Upper lobe of left lung (tissue), 4 donors: ENCODE results near the gene ITPKB.

ENCODE experiments used
- EP300 ChIP-seq, 4 donors: sonication (generic); formaldehyde crosslinking; IDR thresholded peaks; one replicate each; pipeline ENCODE4 v1.5.1; 2017; ENCODE audit warnings: antibody characterized with exemption in 4 of 4, control low read depth in 2 of 4
- TF ChIP-seq, protein P1 (sequence below), 6 experiments: fragments of 450-650 bp in 4 of 6; fragments of 200-600 bp in 2 of 6; sonication (generic) in 2 of 6; IDR thresholded peaks; one replicate each; pipeline ENCODE4 v1.5.1; 2016 to 2019; ENCODE audit warnings: antibody characterized with exemption in 6 of 6

DNA sequence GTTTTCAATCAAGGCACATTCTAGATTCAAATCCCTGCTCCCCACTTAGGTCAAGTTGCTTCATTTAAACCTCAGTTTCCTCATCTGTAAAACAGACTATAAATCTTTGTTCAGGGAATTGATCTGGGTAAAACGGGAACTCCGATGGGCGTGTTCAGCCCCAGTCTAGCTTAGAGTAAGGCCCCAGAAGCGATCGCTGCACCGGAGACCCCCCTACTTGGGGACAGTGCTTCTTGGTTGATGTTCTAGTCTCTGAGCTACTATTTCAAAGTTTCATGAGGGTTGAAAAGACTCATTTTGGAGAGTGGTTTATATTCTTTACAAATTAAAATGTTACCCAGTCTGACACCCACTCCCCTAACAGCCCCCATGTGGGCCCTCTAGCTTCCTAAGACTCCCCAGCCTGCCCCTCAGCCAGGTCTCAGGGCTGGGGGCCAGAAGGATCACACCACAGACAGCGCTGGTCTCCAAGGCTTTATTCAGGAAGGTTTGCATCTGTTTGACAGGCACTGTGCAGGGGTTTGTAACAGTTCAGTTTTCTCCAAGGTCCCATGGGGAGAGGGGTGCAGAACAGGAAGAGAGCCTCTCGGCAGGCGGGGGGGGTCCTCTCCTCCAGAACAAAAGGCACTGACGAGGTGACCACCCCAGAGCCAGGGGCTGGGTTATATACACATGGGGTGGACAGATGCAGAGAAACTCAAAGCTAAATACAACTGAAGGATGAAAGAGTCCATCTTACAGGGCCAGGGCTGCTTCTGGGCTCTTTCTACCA, 107.7 kb downstream of the ITPKB start:
- TF ChIP-seq, protein P1, sequence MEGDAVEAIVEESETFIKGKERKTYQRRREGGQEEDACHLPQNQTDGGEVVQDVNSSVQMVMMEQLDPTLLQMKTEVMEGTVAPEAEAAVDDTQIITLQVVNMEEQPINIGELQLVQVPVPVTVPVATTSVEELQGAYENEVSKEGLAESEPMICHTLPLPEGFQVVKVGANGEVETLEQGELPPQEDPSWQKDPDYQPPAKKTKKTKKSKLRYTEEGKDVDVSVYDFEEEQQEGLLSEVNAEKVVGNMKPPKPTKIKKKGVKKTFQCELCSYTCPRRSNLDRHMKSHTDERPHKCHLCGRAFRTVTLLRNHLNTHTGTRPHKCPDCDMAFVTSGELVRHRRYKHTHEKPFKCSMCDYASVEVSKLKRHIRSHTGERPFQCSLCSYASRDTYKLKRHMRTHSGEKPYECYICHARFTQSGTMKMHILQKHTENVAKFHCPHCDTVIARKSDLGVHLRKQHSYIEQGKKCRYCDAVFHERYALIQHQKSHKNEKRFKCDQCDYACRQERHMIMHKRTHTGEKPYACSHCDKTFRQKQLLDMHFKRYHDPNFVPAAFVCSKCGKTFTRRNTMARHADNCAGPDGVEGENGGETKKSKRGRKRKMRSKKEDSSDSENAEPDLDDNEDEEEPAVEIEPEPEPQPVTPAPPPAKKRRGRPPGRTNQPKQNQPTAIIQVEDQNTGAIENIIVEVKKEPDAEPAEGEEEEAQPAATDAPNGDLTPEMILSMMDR (IDR thresholded peaks at IDR 0.05): no peak
- TF ChIP-seq EP300 (IDR thresholded peaks at IDR 0.05): no peak
